Measurements from ENCODE around the gene SH3TC1.

SH3TC1 gene

GRCh38 chr4:8230891-8231290, 31.8 kb downstream of the SH3TC1 start:
- no peak for DNase-seq (ENCODE audit: low read depth)

- DNase-seq (ENCODE audit: low read depth), result no peak
These were observed 32.5 kb downstream of the SH3TC1 start for GRCh38 chr4:8231551-8232049.

GRCh38 chr4:8232748-8233147, 33.7 kb downstream of the SH3TC1 start:
- DNase-seq (ENCODE audit: low read depth), result no peak

GRCh38 chr4:8233672-8234484, 34.8 kb downstream of the SH3TC1 start:
- no peak for DNase-seq (ENCODE audit: low read depth)

GRCh38 chr4:8234715-8235114, 35.6 kb downstream of the SH3TC1 start:
- no peak for DNase-seq (ENCODE audit: low read depth)

GRCh38 chr4:8235224-8235623, 36.1 kb downstream of the SH3TC1 start:
- DNase-seq (ENCODE audit: low read depth), result no peak

GRCh38 chr4:8235686-8236085, 36.6 kb downstream of the SH3TC1 start:
- DNase-seq (ENCODE audit: low read depth), result no peak

- DNase-seq (ENCODE audit: low read depth), result no peak
These were observed 37.2 kb downstream of the SH3TC1 start for GRCh38 chr4:8236106-8236919.

GRCh38 chr4:8236920-8237195, 37.8 kb downstream of the SH3TC1 start:
- no peak for DNase-seq (ENCODE audit: low read depth)

GRCh38 chr4:8237256-8237989, 38.3 kb downstream of the SH3TC1 start:
- no peak for DNase-seq (ENCODE audit: low read depth)

GRCh38 chr4:8238036-8238511, 39.0 kb downstream of the SH3TC1 start:
- DNase-seq (ENCODE audit: low read depth), result no peak

- no peak for DNase-seq (ENCODE audit: low read depth)
These were observed 39.5 kb downstream of the SH3TC1 start for GRCh38 chr4:8238515-8239053.

- no peak for DNase-seq (ENCODE audit: low read depth)
These were observed 40.1 kb downstream of the SH3TC1 start for GRCh38 chr4:8239226-8239625.

- DNase-seq (ENCODE audit: low read depth), result no peak
These were observed 40.6 kb downstream of the SH3TC1 start for GRCh38 chr4:8239661-8240060.

GRCh38 chr4:8240211-8241041, 41.3 kb downstream of the SH3TC1 start:
- no peak for DNase-seq (ENCODE audit: low read depth)

GRCh38 chr4:8241211-8241779, 42.2 kb downstream of the SH3TC1 start:
- DNase-seq (ENCODE audit: low read depth), result no peak

- DNase-seq (ENCODE audit: low read depth), result no peak
These were observed 43.0 kb downstream of the SH3TC1 start for GRCh38 chr4:8241895-8242696.

- DNase-seq (ENCODE audit: low read depth), result no peak
These were observed 43.9 kb downstream of the SH3TC1 start for GRCh38 chr4:8242782-8243560.

Data from GM04503 (cell line).